Natural killer cell treated with Interleukin-12 subunit alpha and Interleukin-12 subunit beta and Interleukin-15 and Interleukin-18, amount 100 ng/mL, for 72 hours (primary cell): Measurements from ENCODE around the gene ATF5. TPM values are rescaled to one million over a fixed set of nuclear protein-coding genes. Genes with fewer than 3 reads are reported as not detected.

Experiments
- ATAC-seq, 2 donors: fragments of 150-1000 bp; cut with Tn5 transposase in 1 of 2; sonication (Bioruptor Pico), chemical (Tn5 transposase) in 1 of 2; 2 replicates each; pipeline ENCODE4 v1.10.0; 2021
- DNase-seq: peaks from one replicate; pipeline ENCODE4 v3.0.0; 2022; ENCODE audit warnings: low spot score
- H3K27ac Mint-ChIP-seq, 2 donors: 1 replicate in 1 of 2; 2 replicates in 1 of 2; pipeline ENCODE4 v1.8.0; 2022; ENCODE audit warnings: mixed read lengths in 2 of 2, mild to moderate bottlenecking in 1 of 2, moderate library complexity in 1 of 2
- H3K27me3 Mint-ChIP-seq, 2 donors: 1 replicate in 1 of 2; 2 replicates in 1 of 2; pipeline ENCODE4 v1.8.0; 2022; ENCODE audit warnings: mixed read lengths in 2 of 2
- H3K36me3 Mint-ChIP-seq: one replicate; pipeline ENCODE4 v1.8.0; 2022; ENCODE audit warnings: mixed read lengths
- H3K4me1 Mint-ChIP-seq, 2 donors: 1 replicate in 1 of 2; 2 replicates in 1 of 2; pipeline ENCODE4 v1.8.0; 2022; ENCODE audit warnings: low read depth in 2 of 2, mixed read lengths in 2 of 2, mild to moderate bottlenecking in 1 of 2
- H3K4me3 Mint-ChIP-seq: one replicate; pipeline ENCODE4 v1.8.0; 2022; ENCODE audit warnings: mixed read lengths
- H3K9me3 Mint-ChIP-seq: 2 replicates; pipeline ENCODE4 v1.8.0; 2022; ENCODE audit warnings: mixed read lengths
- total RNA-seq, 2 donors: library from RNA; stranded (reverse); gene quantifications; one replicate each; pipeline ENCODE4 v1.2.3, GENCODE V29; 2022

ATF5 gene
- total RNA-seq, 2 donors from 2014 or later: 12.1 to 12.4 TPM

DNA sequence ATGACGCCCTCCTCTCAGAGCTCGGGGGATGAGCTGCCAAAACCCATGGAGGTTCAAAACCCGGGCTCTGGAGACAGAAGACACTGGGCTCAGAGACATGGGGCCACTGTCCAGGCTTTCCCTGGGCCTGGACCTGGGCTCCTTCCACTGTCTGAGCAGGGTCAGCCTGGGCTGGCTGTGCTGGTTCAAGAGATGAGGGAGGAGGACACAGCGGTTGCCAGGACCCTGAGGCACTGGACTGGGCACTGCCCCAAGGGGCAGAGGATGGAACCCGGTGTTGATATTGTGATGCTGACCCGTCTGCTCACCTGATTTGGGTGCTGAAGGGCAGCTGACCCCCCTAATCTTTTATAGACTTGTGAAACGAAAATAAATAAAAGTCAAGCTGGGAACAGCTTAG is 46.0 kb downstream of the ATF5 start:
- Mint-ChIP-seq H3K4me3 (no peak overlapping the region), H3K27me3 (no peaks in the 10 kb centered on the region), H3K36me3 (peaks cover 4% of the 10 kb centered on the region), H3K9me3 (no peaks in the 10 kb centered on the region), H3K27ac (no peak overlapping the region), H3K4me1 (peaks cover 0 to 15% of the 10 kb centered on the region in 2 donors)
- no peak for ATAC-seq
- DNase-seq: no peak

DNA sequence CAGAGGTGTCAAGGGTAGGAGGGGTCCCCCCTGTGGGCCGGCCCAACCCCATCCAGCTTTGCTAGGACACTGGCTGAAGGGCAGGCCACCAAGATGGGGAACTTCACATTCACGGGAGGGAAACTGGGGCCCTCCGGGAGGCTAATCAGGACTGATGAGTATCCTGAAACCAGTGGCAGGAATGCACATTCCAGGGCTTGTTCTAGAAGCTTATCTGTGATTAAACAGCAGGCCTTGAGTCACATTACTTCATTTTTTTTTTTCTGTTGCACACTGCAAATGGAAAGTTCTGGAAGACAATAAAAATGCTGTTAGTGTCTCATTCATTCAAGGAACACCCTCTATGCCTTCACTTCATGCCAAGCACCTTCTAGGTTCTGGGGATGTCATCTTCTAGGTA is 47.5 kb downstream of the ATF5 start:
- no peak for DNase-seq
- Mint-ChIP-seq H3K27ac (no peak overlapping the region), H3K27me3 (no peaks in the 10 kb centered on the region), H3K4me3 (no peak overlapping the region), H3K4me1 (peaks cover 0 to 15% of the 10 kb centered on the region in 2 donors), H3K36me3 (peaks cover 4% of the 10 kb centered on the region), H3K9me3 (no peaks in the 10 kb centered on the region)
- ATAC-seq: no peak

DNA sequence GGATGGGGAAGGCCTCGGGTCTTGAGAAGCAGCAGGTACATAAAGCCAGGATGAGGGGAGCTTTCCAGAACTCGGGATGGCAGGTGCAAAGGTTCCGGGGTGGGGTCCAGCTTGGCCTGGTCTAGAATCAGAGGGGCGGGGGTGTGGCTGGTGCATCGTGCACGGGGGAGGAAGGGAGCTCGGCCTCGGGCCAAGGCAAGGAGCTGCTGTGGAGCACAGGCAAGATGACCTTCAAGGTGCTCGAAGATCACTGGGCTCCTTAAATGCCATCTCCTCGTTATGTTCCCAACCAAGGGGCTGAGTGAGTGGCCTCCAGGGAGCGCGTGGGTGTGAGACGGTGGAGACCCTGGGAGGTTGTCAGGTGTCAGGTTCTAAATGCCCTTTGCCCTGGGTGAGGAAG is 48.1 kb downstream of the ATF5 start:
- Mint-ChIP-seq H3K4me3 (no peak overlapping the region), H3K4me1 (peaks cover 0 to 15% of the 10 kb centered on the region in 2 donors), H3K27ac (no peak overlapping the region), H3K27me3 (no peaks in the 10 kb centered on the region), H3K36me3 (peaks cover 4% of the 10 kb centered on the region), H3K9me3 (no peaks in the 10 kb centered on the region)
- ATAC-seq: no peak
- DNase-seq: no peak

DNA sequence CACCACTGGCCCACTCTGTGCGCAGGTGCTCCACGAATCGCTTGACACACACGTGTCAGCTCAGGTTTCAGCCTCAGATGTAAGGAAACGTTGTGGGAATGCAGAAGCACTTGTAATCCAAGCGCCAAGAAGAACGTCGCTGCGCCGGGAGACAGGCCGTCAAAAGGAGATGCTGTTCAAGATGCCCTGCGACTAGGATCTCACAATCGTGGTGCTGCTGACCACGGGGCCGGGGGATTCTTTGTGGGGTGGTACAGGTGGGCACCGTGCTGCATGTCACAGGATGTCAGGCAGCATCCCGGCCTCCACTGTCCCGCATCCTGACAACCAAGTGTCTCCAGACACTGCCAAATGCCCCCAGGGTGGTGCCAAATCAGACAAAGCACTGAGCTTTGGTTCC is 48.9 kb downstream of the ATF5 start:
- H3K9me3 Mint-ChIP-seq: no peaks in the 10 kb centered on the region
- no peak overlapping the region for H3K27ac Mint-ChIP-seq
- H3K36me3 Mint-ChIP-seq: peaks cover 4% of the 10 kb centered on the region
- H3K27me3 Mint-ChIP-seq: no peaks in the 10 kb centered on the region
- ATAC-seq: no peak
- DNase-seq: no peak
- peaks cover 0 to 15% of the 10 kb centered on the region in 2 donors for H3K4me1 Mint-ChIP-seq
- no peak overlapping the region for H3K4me3 Mint-ChIP-seq

DNA sequence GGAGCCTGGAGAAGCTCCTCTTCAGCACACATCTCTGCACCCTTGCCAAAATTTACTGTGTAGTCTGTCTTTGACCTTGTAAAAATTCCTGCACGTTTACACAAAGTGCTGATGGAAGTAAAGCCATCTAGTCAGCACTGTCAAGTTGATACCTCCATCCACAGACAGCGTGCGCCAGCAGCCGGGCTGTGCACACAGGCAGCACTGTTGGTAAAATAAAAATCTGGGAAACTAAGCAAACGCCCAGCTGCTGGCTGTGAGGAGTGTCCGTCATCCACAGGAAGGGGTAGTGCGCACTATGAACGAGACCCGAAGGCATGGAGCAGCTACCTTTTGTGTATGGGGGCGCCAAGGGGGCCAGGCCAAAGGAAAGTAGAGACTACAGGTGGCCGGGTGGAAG is 49.3 kb downstream of the ATF5 start:
- Mint-ChIP-seq H3K36me3 (peaks cover 4% of the 10 kb centered on the region), H3K9me3 (no peaks in the 10 kb centered on the region), H3K4me1 (peaks cover 0 to 13% of the 10 kb centered on the region in 2 donors), H3K4me3 (no peak overlapping the region), H3K27me3 (no peaks in the 10 kb centered on the region), H3K27ac (no peak overlapping the region)
- DNase-seq: no peak
- no peak for ATAC-seq

DNA sequence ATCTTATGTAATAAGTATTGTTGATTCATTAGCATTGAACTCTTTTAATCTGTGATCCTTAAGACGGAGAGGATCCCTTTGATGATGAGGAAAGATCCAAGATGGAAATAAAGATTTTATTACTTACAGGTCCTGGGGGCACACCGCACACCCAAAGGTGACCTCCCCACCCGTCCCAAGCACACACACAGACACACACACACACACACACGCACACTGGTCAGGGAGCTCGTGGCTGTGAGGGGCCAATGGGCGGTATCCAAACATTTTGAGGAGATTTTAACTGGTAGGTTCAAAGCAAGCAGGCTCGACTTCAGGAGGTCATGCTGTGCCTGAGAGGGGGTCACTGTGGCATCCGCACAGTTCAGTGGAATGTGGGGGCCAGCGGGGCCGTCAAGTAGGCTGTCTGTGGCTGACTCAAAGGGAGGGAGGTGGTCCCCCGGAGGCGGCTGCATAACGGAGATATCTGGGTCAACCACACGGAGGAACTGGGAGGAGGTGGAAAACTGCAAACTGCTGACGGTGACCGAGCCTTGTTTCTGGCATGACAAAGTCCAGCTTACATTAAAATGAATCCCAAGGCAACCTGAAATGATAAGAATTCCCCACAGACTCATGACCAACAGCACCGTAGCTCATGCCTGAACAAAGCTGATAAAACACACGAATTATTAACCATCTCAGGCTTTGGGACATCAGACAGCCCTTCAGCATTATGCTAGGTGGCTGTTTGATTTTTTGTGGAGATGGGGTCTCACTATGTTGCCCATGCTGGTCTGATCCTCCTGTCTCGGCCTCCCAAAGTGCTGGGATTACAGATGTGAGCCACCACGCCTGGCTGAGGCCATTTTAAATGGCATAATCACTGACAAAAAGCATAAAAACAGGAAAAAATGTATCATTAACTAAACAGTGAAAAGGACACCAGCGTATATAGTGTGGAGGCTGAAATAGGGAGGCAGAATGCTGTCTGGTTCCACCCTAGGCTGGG is 52.9 kb downstream of the ATF5 start:
- Mint-ChIP-seq H3K4me3 (no peak overlapping the region), H3K36me3 (no peaks in the 10 kb centered on the region), H3K9me3 (no peaks in the 10 kb centered on the region), H3K27ac (no peak overlapping the region), H3K4me1 (peaks cover 0 to 9% of the 10 kb centered on the region in 2 donors), H3K27me3 (no peaks in the 10 kb centered on the region)
- ATAC-seq (no peak), DNase-seq (no peak)

Other genes starting within 250 kb of the ATF5 start
- gene ADM5, start 239.6 kb upstream of the ATF5 start, total RNA-seq: 10 to 100 TPM in 1 of 2 donors, 1 to 10 TPM in 1; 5.7 to 18.5 TPM
- 1 to 10 TPM in 1 of 2 donors, under 1 TPM in 1; 0.52 to 2.7 TPM for gene CPT1C, start 238.1 kb upstream of the ATF5 start, total RNA-seq
- under 1 TPM; 0.38 to 0.53 TPM for gene TSKS, start 165.9 kb upstream of the ATF5 start, total RNA-seq
- 100 to 1,000 TPM; 131 to 142 TPM for gene AP2A1, start 162.2 kb upstream of the ATF5 start, total RNA-seq
- 10 to 100 TPM; 10.7 to 18.0 TPM for gene FUZ, start 115.9 kb upstream of the ATF5 start, total RNA-seq
- gene MED25, start 110.9 kb upstream of the ATF5 start, total RNA-seq: 10 to 100 TPM; 48.0 to 64.6 TPM
- 10 to 100 TPM; 64.6 to 78.0 TPM for gene PTOV1, start 78.0 kb upstream of the ATF5 start, total RNA-seq
- 100 to 1,000 TPM; 146 to 205 TPM for gene PNKP, start 61.6 kb upstream of the ATF5 start, total RNA-seq
- gene AKT1S1, start 51.9 kb upstream of the ATF5 start, total RNA-seq: 10 to 100 TPM; 16.8 to 32.1 TPM
- 10 to 100 TPM; 26.0 to 34.0 TPM for gene TBC1D17, start 51.5 kb upstream of the ATF5 start, total RNA-seq
- 10 to 100 TPM in 1 of 2 donors, 1 to 10 TPM in 1; 2.4 to 15.1 TPM for gene IL4I1, start 32.3 kb upstream of the ATF5 start, total RNA-seq
- 100 to 1,000 TPM; 109 to 187 TPM for gene NUP62, start 299 bp downstream of the ATF5 start, total RNA-seq
- not detected for gene SIGLEC11, start 32.0 kb downstream of the ATF5 start, total RNA-seq
- 10 to 100 TPM; 52.1 to 70.9 TPM for gene VRK3, start 96.2 kb downstream of the ATF5 start, total RNA-seq
- gene ZNF473, start 96.8 kb downstream of the ATF5 start, total RNA-seq: 10 to 100 TPM in 1 of 2 donors, 1 to 10 TPM in 1; 6.2 to 10.3 TPM
- not detected for gene IZUMO2, start 234.1 kb downstream of the ATF5 start, total RNA-seq